Breast epithelium (tissue), 3 donors: ENCODE measurements around the gene OLIG3.

Experiments
- POLR2A ChIP-seq: fragments of 450-650 bp; IDR thresholded peaks from one replicate; pipeline ENCODE4 v1.6.1; 2016; ENCODE audit warnings: antibody characterized with exemption, mild to moderate bottlenecking, moderate library complexity
- TF ChIP-seq, protein P1 (sequence below), 3 donors: fragments of 450-650 bp; IDR thresholded peaks; one replicate each; pipeline ENCODE4 v1.5.1; 2016 to 2017; ENCODE audit warnings: antibody characterized with exemption in 3 of 3, mild to moderate bottlenecking in 3 of 3, moderate library complexity in 3 of 3

DNA sequence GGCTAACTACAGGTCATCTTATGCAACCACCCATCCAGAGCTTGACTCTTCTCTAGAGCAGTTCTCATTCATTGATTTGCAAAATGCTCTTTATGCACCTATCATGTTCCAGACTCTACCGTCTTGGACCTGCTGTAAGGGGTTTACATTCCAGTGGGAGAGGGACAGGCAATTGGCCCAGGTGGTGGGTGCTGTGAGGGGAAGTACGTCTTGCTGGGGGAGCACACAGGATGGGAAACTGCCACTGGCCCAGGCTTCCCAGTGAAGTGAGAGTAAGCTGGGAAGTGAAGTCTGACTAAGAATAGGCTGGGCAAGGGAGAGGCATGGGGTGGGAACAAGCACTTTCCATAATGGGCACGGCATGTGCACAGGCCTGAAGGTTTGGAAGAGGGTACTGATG, 13.8 kb downstream of the OLIG3 start:
- no peak for TF ChIP-seq POLR2A
- TF ChIP-seq, protein P1, sequence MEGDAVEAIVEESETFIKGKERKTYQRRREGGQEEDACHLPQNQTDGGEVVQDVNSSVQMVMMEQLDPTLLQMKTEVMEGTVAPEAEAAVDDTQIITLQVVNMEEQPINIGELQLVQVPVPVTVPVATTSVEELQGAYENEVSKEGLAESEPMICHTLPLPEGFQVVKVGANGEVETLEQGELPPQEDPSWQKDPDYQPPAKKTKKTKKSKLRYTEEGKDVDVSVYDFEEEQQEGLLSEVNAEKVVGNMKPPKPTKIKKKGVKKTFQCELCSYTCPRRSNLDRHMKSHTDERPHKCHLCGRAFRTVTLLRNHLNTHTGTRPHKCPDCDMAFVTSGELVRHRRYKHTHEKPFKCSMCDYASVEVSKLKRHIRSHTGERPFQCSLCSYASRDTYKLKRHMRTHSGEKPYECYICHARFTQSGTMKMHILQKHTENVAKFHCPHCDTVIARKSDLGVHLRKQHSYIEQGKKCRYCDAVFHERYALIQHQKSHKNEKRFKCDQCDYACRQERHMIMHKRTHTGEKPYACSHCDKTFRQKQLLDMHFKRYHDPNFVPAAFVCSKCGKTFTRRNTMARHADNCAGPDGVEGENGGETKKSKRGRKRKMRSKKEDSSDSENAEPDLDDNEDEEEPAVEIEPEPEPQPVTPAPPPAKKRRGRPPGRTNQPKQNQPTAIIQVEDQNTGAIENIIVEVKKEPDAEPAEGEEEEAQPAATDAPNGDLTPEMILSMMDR (IDR thresholded peaks at IDR 0.05): no peak
